Left lung (tissue), 10 donors: ENCODE results near the gene FOXA3. TPM values are rescaled to one million over a fixed set of nuclear protein-coding genes. Genes with fewer than 3 reads are reported as not detected.

Experiments
- ATAC-seq: fragments of 200-7000 bp; cut with Tn5 transposase; one replicate; pipeline ENCODE4 v1.9.1; 2020; ENCODE audit warnings: moderate library complexity
- DNase-seq, 4 donors: peaks; one replicate each; pipeline ENCODE4 v3.0.0-alpha.2; 2013 to 2020
- H3K27ac ChIP-seq, 2 donors: fragments of 200-600 bp; sonication (generic) in 1 of 2; one replicate each; pipeline versions ENCODE4 v1.5.0 to v1.8.0; 2020 to 2021
- H3K27me3 ChIP-seq, 2 donors: fragments of 200-600 bp; sonication (generic) in 1 of 2; one replicate each; pipeline versions ENCODE4 v1.5.0 to v1.8.0; 2020 to 2021
- H3K36me3 ChIP-seq, 2 donors: fragments of 200-600 bp; sonication (generic) in 1 of 2; one replicate each; pipeline versions ENCODE4 v1.5.0 to v1.8.0; 2020 to 2021
- H3K4me1 ChIP-seq, 2 donors: fragments of 200-600 bp; one replicate each; pipeline ENCODE4 v1.8.0; 2021
- H3K4me3 ChIP-seq, 2 donors: fragments of 200-600 bp; sonication (generic) in 1 of 2; one replicate each; pipeline versions ENCODE4 v1.5.0 to v1.8.0; 2020 to 2021; ENCODE audit warnings: mild to moderate bottlenecking in 1 of 2
- H3K9me3 ChIP-seq, 2 donors: fragments of 200-600 bp; sonication (generic) in 1 of 2; one replicate each; pipeline versions ENCODE4 v1.5.0 to v1.8.0; 2020 to 2021
- intact Hi-C, 2 donors: fragments of 100-400 bp; cut with DNase I; formaldehyde crosslinking; loops; one replicate each; pipeline versions ENCODE4 v1.11.2 to v1.14.2; 2022
- polyA plus RNA-seq, 6 donors: library from polyadenylated mRNA; unstranded; fragments of 120-200 nt; gene quantifications; one replicate each; pipeline ENCODE4 v1.2.1, GENCODE V29; 2013; ENCODE audit not compliant: insufficient read length in 6 of 6
- total RNA-seq, 2 donors: library from RNA; stranded (reverse); fragmentation: NEBNext Ultra II Directional; extraction: Animal tissue kit (Norgen Biotek cat#: 25700); gene quantifications; one replicate each; pipeline ENCODE4 v1.2.1, GENCODE V29; 2021
- TF ChIP-seq, protein P1 (sequence below), 2 donors: fragments of 200-600 bp; sonication (generic) in 1 of 2; IDR thresholded peaks; one replicate each; pipeline versions ENCODE4 v1.5.0 to v1.8.0; 2021; ENCODE audit warnings: antibody characterized with exemption in 2 of 2
- donor health status: DM: no; HTN: yes; CAD: no.
- donor health status: DM: no; HTN: no; CAD: no.

The FOXA3 gene
- total and polyA plus RNA-seq, 8 donors: 0.45 to 3.1 (median 1.6) TPM

DNA sequence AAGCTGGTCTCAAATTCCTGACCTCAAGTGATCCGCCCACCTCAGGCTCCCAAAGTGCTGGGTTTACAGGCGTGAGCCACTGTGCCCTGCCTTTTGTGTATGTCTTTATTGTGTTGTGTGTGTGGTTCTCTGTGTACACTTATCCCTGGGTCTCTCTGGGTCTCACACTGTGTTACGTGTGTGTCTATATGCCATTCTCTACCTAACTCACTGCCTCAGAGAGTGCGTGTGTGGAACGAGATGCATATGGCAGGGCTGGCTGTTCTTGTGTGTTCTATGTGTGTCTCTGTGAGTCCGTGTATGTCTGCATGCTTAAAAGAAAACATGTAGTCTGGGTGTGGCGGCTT, 10.5 kb downstream of the FOXA3 start:
- Histone ChIP-seq H3K4me1 (peaks cover 9 to 10% of the 10 kb centered on the region in 2 donors), H3K27me3 (peaks cover 0 to 27% of the 10 kb centered on the region in 2 donors), H3K27ac (no peak overlapping the region), H3K36me3 (no peaks in the 10 kb centered on the region), H3K4me3 (no peak overlapping the region), H3K9me3 (no peaks in the 10 kb centered on the region)
- ATAC-seq: no peak
- TF ChIP-seq, protein P1, sequence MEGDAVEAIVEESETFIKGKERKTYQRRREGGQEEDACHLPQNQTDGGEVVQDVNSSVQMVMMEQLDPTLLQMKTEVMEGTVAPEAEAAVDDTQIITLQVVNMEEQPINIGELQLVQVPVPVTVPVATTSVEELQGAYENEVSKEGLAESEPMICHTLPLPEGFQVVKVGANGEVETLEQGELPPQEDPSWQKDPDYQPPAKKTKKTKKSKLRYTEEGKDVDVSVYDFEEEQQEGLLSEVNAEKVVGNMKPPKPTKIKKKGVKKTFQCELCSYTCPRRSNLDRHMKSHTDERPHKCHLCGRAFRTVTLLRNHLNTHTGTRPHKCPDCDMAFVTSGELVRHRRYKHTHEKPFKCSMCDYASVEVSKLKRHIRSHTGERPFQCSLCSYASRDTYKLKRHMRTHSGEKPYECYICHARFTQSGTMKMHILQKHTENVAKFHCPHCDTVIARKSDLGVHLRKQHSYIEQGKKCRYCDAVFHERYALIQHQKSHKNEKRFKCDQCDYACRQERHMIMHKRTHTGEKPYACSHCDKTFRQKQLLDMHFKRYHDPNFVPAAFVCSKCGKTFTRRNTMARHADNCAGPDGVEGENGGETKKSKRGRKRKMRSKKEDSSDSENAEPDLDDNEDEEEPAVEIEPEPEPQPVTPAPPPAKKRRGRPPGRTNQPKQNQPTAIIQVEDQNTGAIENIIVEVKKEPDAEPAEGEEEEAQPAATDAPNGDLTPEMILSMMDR (IDR thresholded peaks at IDR 0.05): no peak
- DNase-seq: no peak
- intact Hi-C loops: no loop called here

- Histone ChIP-seq H3K9me3 (no peaks in the 10 kb centered on the region), H3K4me1 (peaks cover 9 to 10% of the 10 kb centered on the region in 2 donors), H3K36me3 (no peaks in the 10 kb centered on the region), H3K27ac (peak overlapping the region in 1 of 2 donors; percentile 75), H3K4me3 (no peak overlapping the region), H3K27me3 (peaks cover 0 to 35% of the 10 kb centered on the region in 2 donors)
- ATAC-seq (peak; percentile 29), DNase-seq (no peak)
- intact Hi-C loops: no loop called here
- TF ChIP-seq, protein P1 (IDR thresholded peaks at IDR 0.05): no peak
These were observed 12.0 kb downstream of the FOXA3 start for GRCh38 chr19:45876161-45876410.

- TF ChIP-seq, protein P1 (IDR thresholded peaks at IDR 0.05): no peak
- peak; percentile 77 for ATAC-seq
- intact Hi-C loops: no loop called here
- Histone ChIP-seq H3K4me3 (peak overlapping the region in 1 of 2 donors; percentile 18), H3K36me3 (no peaks in the 10 kb centered on the region), H3K27me3 (peaks cover 0 to 35% of the 10 kb centered on the region in 2 donors), H3K27ac (peak overlapping the region; percentile 63 to 75), H3K9me3 (no peaks in the 10 kb centered on the region), H3K4me1 (peaks cover 9 to 10% of the 10 kb centered on the region in 2 donors)
- peak in 3 of 4 donors; percentile 54 to 83 (median 62) for DNase-seq
These were observed 12.5 kb downstream of the FOXA3 start for GRCh38 chr19:45876411-45877197.

- H3K4me3 ChIP-seq: no peak overlapping the region
- H3K36me3 ChIP-seq: no peaks in the 10 kb centered on the region
- intact Hi-C loops: no loop called here
- DNase-seq (peak in 1 of 4 donors; percentile 86), ATAC-seq (peak; percentile 52)
- H3K27me3 ChIP-seq: peaks cover 0 to 35% of the 10 kb centered on the region in 2 donors
- peaks cover 19 to 20% of the 10 kb centered on the region in 2 donors for H3K4me1 ChIP-seq
- TF ChIP-seq, protein P1 (IDR thresholded peaks at IDR 0.05): no peak
- H3K9me3 ChIP-seq: no peaks in the 10 kb centered on the region
- no peak overlapping the region for H3K27ac ChIP-seq
These were observed 14.1 kb downstream of the FOXA3 start for GRCh38 chr19:45878043-45878794.

GRCh38 chr19:45879055-45879454, 14.9 kb downstream of the FOXA3 start:
- Histone ChIP-seq H3K27ac (no peak overlapping the region), H3K9me3 (no peaks in the 10 kb centered on the region), H3K4me1 (peaks cover 26 to 27% of the 10 kb centered on the region in 2 donors), H3K27me3 (peaks cover 0 to 35% of the 10 kb centered on the region in 2 donors), H3K36me3 (peaks cover 0 to 4% of the 10 kb centered on the region in 2 donors), H3K4me3 (no peak overlapping the region)
- TF ChIP-seq, protein P1 (IDR thresholded peaks at IDR 0.05): no peak
- intact Hi-C loops: no loop called here
- DNase-seq: peak in 1 of 4 donors; percentile 64
- ATAC-seq: no peak
